ENCODE data around the gene POTEG. TPM values are rescaled to one million over a fixed set of nuclear protein-coding genes. Genes with fewer than 3 reads are reported as not detected.
"Not testable (repeated sequence)": the region's sequence is repeated elsewhere in the genome, so short reads cannot be mapped to it uniquely, and the experiment has no call there.

POTEG gene
- polyA plus RNA-seq, 4 donors = 0.08 TPM; not detected in 3

DNA sequence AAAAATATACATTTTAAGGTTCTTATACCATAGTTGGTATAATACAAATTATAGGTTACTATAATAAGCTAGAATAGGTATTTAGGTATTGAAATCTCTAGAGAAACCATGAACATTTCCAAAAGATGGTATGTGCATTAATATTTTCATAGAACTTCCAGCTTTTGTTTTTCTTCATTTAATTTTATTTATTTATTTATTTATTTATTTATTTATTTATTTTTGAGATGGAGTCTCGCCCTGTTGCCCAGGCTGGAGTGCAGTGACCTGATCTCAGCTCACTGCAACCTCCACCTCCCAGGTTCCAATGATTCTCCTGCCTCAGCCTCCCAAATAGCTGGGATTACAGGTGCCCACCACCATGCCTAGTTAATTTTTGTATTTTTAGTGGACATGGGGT, 54.0 kb downstream of the POTEG start:
- DNase-seq (ENCODE audit: low read depth in 4 of 4, low spot score in 3 of 4) = not testable (repeated sequence)

DNA sequence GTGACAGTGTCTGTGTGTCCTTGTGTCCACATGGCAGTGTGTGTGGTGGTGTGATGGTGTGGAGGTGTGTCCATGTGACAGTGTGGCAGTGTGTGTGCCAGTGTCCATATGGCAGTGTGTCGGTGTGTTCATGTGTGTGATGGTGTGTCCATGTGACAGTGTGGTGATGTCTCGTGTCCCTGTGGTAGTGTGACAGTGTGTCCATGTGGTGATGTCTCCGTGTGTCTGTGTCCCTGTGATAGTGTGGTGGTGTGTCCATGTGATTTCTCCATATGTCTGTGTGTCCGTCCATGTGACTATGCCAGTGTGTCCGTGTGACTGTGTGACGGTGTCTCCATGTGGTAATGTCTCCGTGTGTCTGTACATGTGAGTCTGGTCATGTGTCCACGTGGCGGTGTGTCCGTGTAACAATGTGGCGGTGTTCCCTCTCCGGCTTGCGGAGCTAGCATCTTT, 59.7 kb downstream of the POTEG start:
- not testable (repeated sequence) for DNase-seq (ENCODE audit: low read depth in 4 of 4, low spot score in 3 of 4)

DNA sequence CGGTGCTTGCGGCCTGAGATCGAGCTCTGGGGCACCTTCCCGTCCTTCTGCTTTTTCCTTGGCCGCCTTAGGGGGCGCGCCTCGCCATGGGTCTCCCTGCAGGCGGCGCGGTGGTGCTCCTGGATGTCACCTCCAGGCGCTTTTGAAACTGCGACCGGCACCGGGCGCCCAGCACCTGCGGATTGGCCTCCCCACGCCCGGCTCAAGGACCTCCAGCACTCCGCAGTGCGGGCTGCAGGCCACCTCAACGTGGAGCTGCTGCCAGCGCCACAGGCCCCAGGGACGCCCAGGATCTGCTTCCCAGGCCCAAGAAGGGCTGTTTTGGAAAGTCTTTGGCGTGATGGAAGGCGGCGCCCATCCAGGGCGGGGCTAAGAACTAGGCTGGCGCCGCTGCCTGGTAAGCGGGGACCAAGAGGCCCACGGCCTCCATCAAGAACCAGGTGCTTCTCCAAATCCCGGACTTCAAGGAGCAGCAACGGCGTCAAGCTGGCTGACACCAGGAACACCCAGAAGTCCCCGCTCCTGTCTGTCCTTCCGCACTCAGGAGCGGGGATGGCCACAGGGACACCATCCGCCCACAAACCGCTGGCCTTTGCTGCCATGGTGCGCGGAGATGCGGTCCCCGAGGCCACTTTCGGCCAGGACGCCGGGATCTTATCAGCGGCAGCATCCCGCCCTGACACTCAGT, 61.2 kb downstream of the POTEG start:
- not testable (repeated sequence) for DNase-seq (ENCODE audit: low read depth in 4 of 4, low spot score in 3 of 4)

DNA sequence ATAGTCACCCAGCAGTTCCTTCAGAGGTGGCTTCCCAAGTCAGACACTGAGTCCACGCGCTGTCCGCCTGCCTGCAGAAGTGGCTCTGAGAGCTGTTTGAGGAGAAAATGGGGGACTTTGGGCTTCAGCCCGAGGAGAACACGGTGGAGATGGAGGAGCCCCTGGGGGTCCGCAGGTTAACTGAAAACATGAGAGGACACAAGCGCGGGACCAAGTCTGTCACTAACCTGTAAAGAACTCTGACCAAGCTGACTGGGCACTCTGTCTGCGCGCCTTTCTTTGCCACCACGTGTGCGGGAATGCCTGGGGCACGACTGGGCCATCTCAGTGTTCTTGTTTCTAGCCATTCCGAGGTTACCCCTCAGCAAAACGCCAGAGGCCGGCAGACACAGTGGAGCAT, 62.4 kb downstream of the POTEG start:
- not testable (repeated sequence) for DNase-seq (ENCODE audit: low read depth in 4 of 4, low spot score in 3 of 4)

DNA sequence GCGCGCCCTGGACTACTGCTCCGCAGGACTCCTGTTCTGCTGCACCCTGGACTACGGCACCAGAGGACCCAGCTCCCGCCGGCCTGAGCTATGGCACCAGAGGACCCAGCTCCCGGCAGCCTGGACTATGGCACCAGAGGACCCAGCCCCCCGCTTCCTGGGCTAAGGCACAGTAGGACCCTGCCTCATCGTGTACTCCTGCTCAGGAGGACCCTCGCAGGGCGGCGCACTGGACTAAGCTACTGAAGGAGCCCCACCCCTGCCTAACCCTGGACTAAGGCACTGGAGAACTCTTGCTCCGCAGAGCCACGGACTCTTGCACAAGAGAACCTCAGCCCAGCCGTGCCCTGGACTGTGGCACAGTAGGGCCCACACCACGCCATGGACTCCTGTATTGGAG, 71.3 kb downstream of the POTEG start:
- not testable (repeated sequence) for DNase-seq (ENCODE audit: low read depth in 4 of 4, low spot score in 3 of 4)

DNA sequence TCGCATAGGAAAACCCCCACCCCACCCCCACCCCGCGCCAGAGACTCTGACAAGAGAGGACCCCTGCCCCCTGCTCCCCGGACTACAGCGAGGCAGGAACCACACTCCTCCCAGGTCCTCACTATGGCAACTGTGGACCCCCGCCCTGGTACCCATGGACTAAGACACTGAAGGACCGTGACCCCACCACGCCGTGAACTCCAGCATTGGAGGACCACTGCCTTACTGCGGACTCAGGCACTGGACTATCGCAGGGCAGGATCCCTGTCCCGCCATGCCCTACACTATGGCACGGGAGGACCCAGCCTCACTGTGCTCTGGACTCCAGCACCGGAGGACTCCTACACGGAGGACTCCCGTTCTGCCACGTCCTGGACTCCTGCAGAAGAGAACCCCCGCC, 71.8 kb downstream of the POTEG start:
- not testable (repeated sequence) for DNase-seq (ENCODE audit: low read depth in 4 of 4, low spot score in 3 of 4)

DNA sequence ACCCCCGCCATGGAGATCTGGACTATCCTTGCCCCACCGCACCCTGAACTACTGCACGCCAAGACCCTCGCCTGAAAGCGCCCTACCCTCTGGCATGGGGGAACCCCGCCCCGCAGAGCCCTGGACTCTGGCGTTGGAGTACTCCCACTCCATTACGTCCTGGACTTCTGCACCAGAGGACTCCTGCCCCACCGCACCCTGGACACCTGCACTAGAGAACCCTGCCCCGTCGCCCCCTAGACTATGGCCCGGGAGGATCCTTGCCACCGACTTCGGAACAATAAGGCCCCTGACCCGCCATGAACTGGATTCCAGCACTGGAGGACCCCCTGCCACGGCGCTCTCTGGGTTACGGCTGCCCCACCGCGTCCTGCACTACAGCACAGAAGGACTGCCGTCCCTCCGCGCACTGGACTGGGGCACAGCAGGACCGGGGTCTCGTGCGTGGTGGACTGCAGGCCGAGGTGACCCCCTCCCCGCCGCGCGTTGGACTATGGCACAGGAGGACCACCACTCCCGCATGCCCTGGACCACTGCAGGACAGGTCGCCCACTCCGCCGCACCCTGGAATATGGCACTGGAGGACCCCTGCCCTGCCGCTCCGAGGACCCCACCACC, 72.4 kb downstream of the POTEG start:
- not testable (repeated sequence) for DNase-seq (ENCODE audit: low read depth in 4 of 4, low spot score in 3 of 4)

DNA sequence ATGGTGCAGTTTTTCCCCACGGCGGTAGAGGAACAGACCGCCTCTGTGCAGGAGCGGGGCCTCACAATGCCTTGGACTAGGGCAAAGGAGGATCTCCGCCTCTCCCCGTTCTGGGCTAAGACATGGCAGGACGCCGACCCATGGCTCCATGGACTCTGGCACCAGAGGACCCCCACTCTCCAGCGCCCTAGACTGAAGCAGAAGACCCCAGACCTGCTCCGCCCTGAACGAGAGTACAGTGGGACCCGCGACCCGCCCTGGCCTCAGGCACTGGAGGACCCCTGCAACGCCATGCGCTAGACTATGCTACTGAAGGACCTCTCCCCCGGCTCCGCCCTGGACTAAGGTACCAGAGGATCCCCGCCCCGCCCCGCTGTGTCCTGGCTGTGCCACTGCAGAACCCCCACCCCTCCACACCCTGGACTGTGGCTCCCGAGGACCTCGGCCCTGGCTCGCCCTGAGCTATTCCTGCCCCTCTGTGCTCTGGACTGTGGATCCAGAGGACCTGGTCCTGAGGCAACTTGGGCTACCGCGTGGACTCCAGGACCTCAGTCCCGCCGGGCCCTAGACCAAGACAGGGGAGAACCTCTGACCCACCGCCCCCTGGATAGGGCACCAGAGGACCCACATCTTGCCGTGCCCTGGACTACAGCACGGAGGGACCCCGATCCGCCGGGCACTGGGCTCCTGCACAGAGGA, 73.1 kb downstream of the POTEG start:
- DNase-seq (ENCODE audit: low read depth in 4 of 4, low spot score in 3 of 4) = not testable (repeated sequence)
